Activated naive CD8-positive, alpha-beta T cell (primary cell): ENCODE data around the gene COQ4.
"Not testable (repeated sequence)": the region's sequence is repeated elsewhere in the genome, so short reads cannot be mapped to it uniquely, and the experiment has no call there.

ENCODE experiments used
- H3K27ac Mint-ChIP-seq: one replicate; pipeline ENCODE4 v1.8.0; 2021; ENCODE audit warnings: mixed read lengths
- H3K27me3 Mint-ChIP-seq: one replicate; pipeline ENCODE4 v1.8.0; 2021; ENCODE audit warnings: mixed read lengths
- H3K36me3 Mint-ChIP-seq: one replicate; pipeline ENCODE4 v1.8.0; 2021; ENCODE audit warnings: mixed read lengths
- H3K4me1 Mint-ChIP-seq: one replicate; pipeline ENCODE4 v1.8.0; 2021; ENCODE audit warnings: low read depth, mixed read lengths
- H3K4me3 Mint-ChIP-seq: one replicate; pipeline ENCODE4 v1.8.0; 2021; ENCODE audit warnings: mild to moderate bottlenecking, mixed read lengths
- H3K9me3 Mint-ChIP-seq: one replicate; pipeline ENCODE4 v1.8.0; 2021; ENCODE audit warnings: low read depth, mixed read lengths

Gene COQ4

DNA sequence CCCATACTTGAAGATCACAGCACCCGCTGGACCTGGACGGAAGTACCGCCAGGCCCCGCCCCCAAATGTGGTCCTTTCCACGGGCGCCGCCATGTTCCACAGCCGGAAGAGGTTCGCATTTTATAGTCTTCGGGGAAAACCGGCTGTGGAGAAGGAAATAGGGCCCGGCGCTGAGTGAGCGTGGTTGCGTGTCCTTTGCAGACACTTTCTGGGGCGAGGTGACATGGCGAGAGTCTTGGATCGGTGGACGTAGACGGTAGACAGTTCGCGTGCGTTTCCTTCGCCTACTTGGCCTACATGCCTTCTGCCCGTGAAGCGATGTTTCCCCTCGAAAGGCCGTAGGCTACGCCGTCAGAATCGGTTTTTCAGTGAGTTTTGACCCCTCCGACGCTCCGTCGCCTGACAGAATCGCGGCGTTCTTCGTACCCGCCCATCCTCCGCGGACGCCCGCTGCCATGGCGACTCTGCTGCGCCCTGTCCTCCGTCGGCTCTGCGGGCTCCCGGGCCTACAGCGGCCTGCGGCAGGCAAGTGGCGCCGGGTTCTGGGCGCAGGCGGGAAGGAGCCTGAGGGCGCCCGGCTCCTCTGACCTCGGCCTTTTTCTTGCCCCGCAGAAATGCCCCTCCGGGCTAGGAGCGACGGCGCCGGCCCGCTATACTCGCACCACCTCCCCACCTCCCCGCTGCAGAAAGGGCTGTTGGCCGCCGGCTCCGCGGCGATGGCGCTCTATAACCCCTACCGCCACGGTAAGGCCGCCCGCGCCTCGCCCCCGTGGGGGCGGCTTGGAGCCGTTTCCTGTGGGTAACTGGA, at the start of gene COQ4, which contains the start of gene TRUB2:
COQ4 (plus strand) TSS at position 436 of the 808 bp plus-strand sequence; CDS start at position 456, 20 bp downstream.
TRUB2 (minus strand) TSS at position 44 of the 808 bp plus-strand sequence; CDS start at position 5, 39 bp downstream.
- no peaks in the 10 kb centered on the region for H3K36me3 Mint-ChIP-seq
- no peaks in the 10 kb centered on the region for H3K9me3 Mint-ChIP-seq

GRCh38 chr9:128274245-128274644, 48.4 kb upstream of the COQ4 start:
- Mint-ChIP-seq H3K4me3 (peak overlapping the region; percentile 95), H3K4me1 (peaks cover 27% of the 10 kb centered on the region), H3K27ac (no peak overlapping the region), H3K9me3 (no peaks in the 10 kb centered on the region), H3K27me3 (no peaks in the 10 kb centered on the region), H3K36me3 (no peaks in the 10 kb centered on the region)

More for the DNA sequence above, at the start of gene COQ4, which contains the start of gene TRUB2:
- peaks cover 12% of the 10 kb centered on the region for H3K4me1 Mint-ChIP-seq
- H3K4me3 Mint-ChIP-seq = peak within 1 kb of the TSS; percentile 97
- no peaks in the 10 kb centered on the region for H3K27me3 Mint-ChIP-seq
- peak within 1 kb of the TSS; percentile 98 for H3K27ac Mint-ChIP-seq

- H3K4me1 Mint-ChIP-seq = peaks cover 35% of the 10 kb centered on the region
These were observed 47.2 kb upstream of the COQ4 start, which contains the start of gene GOLGA2 for GRCh38 chr9:128275198-128276007. GOLGA2 (minus strand) TSS chr9:128276007; CDS start chr9:128275976, 31 bp downstream.

GRCh38 chr9:128276008-128276573, 46.5 kb upstream of the COQ4 start, which contains the start of gene SWI5:
SWI5 (plus strand) TSS chr9:128276276.
- peaks cover 35% of the 10 kb centered on the region for H3K4me1 Mint-ChIP-seq
- peak within 1 kb of the TSS; percentile 93 for H3K27ac Mint-ChIP-seq
- H3K36me3 Mint-ChIP-seq = no peaks in the 10 kb centered on the region
- H3K27me3 Mint-ChIP-seq = no peaks in the 10 kb centered on the region
- H3K9me3 Mint-ChIP-seq = no peaks in the 10 kb centered on the region
- H3K4me3 Mint-ChIP-seq = peak within 1 kb of the TSS; percentile 95

More at GRCh38 chr9:128275198-128276007, 47.2 kb upstream of the COQ4 start, which contains the start of gene GOLGA2:
- H3K27me3 Mint-ChIP-seq = no peaks in the 10 kb centered on the region
- H3K36me3 Mint-ChIP-seq = no peaks in the 10 kb centered on the region
- H3K9me3 Mint-ChIP-seq = no peaks in the 10 kb centered on the region
- H3K27ac Mint-ChIP-seq = peak within 1 kb of the TSS; percentile 93
- peak within 1 kb of the TSS; percentile 95 for H3K4me3 Mint-ChIP-seq

DNA sequence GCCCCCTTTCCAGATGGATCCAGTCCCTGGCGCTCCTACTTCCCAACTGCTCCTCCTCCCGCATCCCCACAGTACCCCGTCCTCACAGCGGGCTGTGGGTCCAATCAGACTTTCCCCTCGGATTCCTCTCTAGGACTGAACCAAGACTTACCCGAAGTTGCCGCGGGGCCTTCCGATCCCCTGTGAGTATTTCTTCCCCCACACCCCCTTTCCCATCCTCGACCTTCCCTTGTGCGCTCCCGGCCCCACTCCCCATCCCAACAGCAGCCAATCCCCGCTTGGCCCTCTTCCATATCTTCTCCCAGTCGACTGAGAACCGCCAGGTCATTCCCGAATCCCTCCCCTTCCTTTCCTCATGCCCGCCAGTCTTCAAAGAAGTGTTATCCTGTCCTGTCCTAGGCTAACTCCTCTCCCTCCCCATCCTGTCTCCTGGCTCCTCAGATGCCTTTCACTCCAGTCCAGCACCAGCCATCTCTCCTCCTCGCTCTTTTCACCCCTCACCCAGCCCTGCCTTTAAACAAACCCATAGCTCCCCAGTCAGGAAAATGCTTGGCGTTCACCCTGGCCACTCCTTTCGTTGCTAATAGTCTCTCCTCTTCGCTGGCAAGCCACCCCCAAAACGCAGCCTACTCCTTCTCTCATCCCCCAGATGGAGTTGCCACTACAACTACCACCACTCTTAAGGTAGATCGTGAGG, 45.9 kb upstream of the COQ4 start:
- H3K36me3 Mint-ChIP-seq = peaks cover 3% of the 10 kb centered on the region

GRCh38 chr9:128279088-128280073, 43.3 kb upstream of the COQ4 start:
- H3K9me3 Mint-ChIP-seq, H3K27me3 Mint-ChIP-seq, H3K27ac Mint-ChIP-seq, H3K4me3 Mint-ChIP-seq, H3K36me3 Mint-ChIP-seq: not testable (repeated sequence)
- H3K4me1 Mint-ChIP-seq = peaks cover 32% of the 10 kb centered on the region

More for the DNA sequence above, 45.9 kb upstream of the COQ4 start:
- Mint-ChIP-seq H3K4me1 (peaks cover 35% of the 10 kb centered on the region), H3K27ac (peak overlapping the region; percentile 93), H3K4me3 (peak overlapping the region; percentile 95), H3K9me3 (no peaks in the 10 kb centered on the region), H3K27me3 (no peaks in the 10 kb centered on the region)

GRCh38 chr9:128280084-128280622, 42.5 kb upstream of the COQ4 start:
- H3K27ac Mint-ChIP-seq = no peak overlapping the region
- no peaks in the 10 kb centered on the region for H3K9me3 Mint-ChIP-seq
- H3K4me1 Mint-ChIP-seq = peaks cover 26% of the 10 kb centered on the region
- H3K27me3 Mint-ChIP-seq = no peaks in the 10 kb centered on the region
- H3K4me3 Mint-ChIP-seq = no peak overlapping the region
- peaks cover 3% of the 10 kb centered on the region for H3K36me3 Mint-ChIP-seq

- peaks cover 3% of the 10 kb centered on the region for H3K36me3 Mint-ChIP-seq
- no peak overlapping the region for H3K4me3 Mint-ChIP-seq
- no peak overlapping the region for H3K27ac Mint-ChIP-seq
- H3K9me3 Mint-ChIP-seq = no peaks in the 10 kb centered on the region
- no peaks in the 10 kb centered on the region for H3K27me3 Mint-ChIP-seq
- H3K4me1 Mint-ChIP-seq = peaks cover 12% of the 10 kb centered on the region
These were observed 40.1 kb upstream of the COQ4 start for GRCh38 chr9:128282500-128282899.

GRCh38 chr9:128285033-128285784, 37.4 kb upstream of the COQ4 start:
- H3K36me3 Mint-ChIP-seq = peaks cover 7% of the 10 kb centered on the region
- H3K27ac Mint-ChIP-seq = no peak overlapping the region
- no peaks in the 10 kb centered on the region for H3K9me3 Mint-ChIP-seq

DNA sequence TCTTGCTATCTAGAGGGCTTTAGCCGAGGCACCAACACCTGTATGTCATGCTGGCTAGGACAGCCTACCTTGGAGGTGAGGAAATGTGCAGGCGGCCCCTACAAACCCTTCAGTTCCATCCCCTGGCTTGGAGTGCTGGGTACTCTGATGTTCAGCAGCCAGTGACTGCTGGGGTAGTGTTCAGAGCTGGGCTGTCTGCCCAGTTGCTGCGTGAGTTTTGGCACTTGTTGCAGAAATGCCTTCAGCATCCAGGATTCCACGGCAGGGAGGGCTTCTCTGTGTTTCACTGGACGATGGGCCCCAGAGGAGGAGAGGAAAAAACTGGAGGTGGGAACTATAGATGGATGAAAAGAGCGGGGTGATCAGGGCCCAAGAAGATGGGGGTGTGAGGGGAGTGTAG, 36.2 kb upstream of the COQ4 start:
- H3K4me3 Mint-ChIP-seq = no peak overlapping the region
- no peaks in the 10 kb centered on the region for H3K27me3 Mint-ChIP-seq
- H3K9me3 Mint-ChIP-seq = no peaks in the 10 kb centered on the region
- peaks cover 5% of the 10 kb centered on the region for H3K36me3 Mint-ChIP-seq
- no peak overlapping the region for H3K27ac Mint-ChIP-seq
- no peaks in the 10 kb centered on the region for H3K4me1 Mint-ChIP-seq

More at GRCh38 chr9:128285033-128285784, 37.4 kb upstream of the COQ4 start:
- H3K27me3 Mint-ChIP-seq = no peaks in the 10 kb centered on the region
- H3K4me3 Mint-ChIP-seq = no peak overlapping the region
- peaks cover under 1% of the 10 kb centered on the region for H3K4me1 Mint-ChIP-seq

DNA sequence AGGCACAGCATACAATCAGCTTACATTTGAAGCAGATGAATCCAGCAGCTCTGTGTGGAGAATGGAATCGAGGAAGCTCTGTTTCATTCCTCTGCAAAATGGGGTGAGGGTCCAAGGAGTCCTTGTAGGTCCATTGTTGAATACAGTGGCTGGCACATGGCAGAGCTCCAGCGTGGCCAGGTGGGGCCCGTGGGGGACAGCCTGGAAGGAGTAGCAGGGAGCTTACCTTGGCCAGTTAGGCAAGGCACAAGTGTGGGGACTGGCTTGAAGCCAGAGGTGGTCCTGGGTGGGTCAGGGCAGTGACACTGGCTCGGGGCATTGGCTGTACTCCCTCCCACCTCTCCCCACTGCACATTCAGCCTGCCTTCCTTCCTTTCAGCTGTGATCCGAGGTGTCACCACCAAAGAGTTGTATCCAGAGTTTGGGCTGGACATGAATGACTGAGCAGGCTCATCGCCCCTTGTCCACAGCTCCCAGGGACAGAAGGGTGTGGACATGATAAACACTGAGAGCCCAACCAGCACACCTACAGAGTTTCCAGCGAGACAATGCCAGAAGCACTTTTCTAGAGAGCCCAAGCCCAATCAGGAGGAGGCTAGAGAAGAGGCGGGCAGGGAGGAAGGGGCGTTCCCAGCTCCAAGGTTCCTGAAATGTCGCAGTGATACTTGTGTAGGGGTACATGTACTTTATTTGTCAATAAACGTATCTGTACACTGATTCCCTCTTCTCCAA, 34.2 kb upstream of the COQ4 start:
- H3K36me3 Mint-ChIP-seq = peaks cover 6% of the 10 kb centered on the region
- H3K4me3 Mint-ChIP-seq = no peak overlapping the region
- no peaks in the 10 kb centered on the region for H3K4me1 Mint-ChIP-seq
- H3K27me3 Mint-ChIP-seq = no peaks in the 10 kb centered on the region
- no peaks in the 10 kb centered on the region for H3K9me3 Mint-ChIP-seq
- H3K27ac Mint-ChIP-seq = no peak overlapping the region

DNA sequence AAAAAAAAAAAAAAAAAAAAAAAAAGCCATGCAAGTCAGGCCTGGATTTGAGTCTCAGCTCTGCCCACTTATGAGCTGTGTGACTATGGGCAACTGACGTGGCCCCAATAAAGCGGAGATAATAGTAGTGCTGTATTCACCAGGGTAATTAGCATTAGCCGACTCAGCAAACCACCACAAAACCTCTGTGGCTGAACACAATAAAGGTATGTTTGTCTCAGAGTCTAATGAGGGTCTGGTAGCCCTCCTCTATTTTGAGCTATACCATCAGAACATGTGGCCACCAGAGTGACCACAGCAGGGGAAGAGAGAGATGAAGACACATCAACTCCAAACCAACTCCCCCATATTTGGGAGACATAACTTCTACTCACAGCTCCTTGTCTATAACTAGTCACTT, 30.6 kb upstream of the COQ4 start:
- peaks cover 8% of the 10 kb centered on the region for H3K36me3 Mint-ChIP-seq
- no peaks in the 10 kb centered on the region for H3K4me1 Mint-ChIP-seq
- no peak overlapping the region for H3K4me3 Mint-ChIP-seq
- no peak overlapping the region for H3K27ac Mint-ChIP-seq
- H3K9me3 Mint-ChIP-seq = no peaks in the 10 kb centered on the region
- no peaks in the 10 kb centered on the region for H3K27me3 Mint-ChIP-seq
